AG09319 (cell line): ENCODE measurements around the gene FYB1.

Experiments
- DNase-seq: peaks from one replicate; pipeline ENCODE4 v3.0.0-alpha.2; 2010; ENCODE audit warnings: low read depth; ENCODE audit errors: extremely low read depth
- CTCF ChIP-seq: IDR thresholded peaks from 2 replicates; pipeline ENCODE4 v1.5.1; 2011; ENCODE audit warnings: low read depth, mild to moderate bottlenecking, inconsistent platforms, low read length, moderate library complexity

Gene FYB1, protein sequence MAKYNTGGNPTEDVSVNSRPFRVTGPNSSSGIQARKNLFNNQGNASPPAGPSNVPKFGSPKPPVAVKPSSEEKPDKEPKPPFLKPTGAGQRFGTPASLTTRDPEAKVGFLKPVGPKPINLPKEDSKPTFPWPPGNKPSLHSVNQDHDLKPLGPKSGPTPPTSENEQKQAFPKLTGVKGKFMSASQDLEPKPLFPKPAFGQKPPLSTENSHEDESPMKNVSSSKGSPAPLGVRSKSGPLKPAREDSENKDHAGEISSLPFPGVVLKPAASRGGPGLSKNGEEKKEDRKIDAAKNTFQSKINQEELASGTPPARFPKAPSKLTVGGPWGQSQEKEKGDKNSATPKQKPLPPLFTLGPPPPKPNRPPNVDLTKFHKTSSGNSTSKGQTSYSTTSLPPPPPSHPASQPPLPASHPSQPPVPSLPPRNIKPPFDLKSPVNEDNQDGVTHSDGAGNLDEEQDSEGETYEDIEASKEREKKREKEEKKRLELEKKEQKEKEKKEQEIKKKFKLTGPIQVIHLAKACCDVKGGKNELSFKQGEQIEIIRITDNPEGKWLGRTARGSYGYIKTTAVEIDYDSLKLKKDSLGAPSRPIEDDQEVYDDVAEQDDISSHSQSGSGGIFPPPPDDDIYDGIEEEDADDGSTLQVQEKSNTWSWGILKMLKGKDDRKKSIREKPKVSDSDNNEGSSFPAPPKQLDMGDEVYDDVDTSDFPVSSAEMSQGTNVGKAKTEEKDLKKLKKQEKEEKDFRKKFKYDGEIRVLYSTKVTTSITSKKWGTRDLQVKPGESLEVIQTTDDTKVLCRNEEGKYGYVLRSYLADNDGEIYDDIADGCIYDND

DNA sequence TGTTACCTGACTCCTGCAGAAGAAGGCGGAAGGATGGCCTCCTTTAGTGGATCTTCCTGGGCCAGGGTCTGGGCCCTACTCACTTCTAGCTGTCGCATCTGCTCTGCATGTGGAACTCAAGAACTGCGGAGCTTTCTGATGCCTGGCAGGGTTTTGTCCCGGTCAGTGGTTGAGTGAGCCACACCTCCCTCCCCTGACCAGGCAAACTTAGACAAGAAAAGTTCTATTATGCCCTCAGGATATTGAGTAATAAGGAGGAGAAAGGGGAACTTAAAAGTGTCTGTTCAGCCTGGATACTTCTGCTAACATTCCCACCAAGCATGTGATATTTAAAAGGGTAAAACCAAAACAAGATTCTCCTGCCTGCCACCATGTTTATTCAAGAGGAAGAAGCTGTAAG, at the start of gene FYB1:
Gene FYB1, minus strand, starts transcription at position 127 of the 400 bp plus-strand sequence. CDS start 16,603 bp downstream, outside the sequence.
- no peak for TF ChIP-seq CTCF

DNA sequence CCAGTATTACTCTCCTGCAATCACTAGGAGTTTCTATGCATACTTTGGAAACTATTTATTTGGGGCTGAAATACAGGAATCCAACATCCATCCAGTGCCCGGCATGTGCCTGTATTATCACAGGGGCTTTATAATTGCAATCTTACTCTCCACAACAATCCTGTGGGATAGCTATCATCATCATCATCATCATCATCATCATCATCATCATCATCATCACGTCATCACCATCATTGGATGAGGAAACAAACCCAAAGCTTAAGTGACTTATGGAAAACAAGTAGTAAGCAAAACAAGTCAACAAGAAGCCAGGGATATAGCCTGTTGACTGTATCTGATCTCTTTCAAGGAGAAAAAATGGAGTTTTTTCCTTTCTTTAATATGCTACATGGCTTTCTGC, 47.8 kb upstream of the FYB1 start:
- no peak for TF ChIP-seq CTCF

More for the DNA sequence above, at the start of gene FYB1:
- peak; percentile 7 for DNase-seq

GRCh38 chr5:39266442-39266841, 47.1 kb upstream of the FYB1 start:
- TF ChIP-seq CTCF, result no peak
- no peak for DNase-seq

More for the DNA sequence above, 47.8 kb upstream of the FYB1 start:
- DNase-seq, result no peak

GRCh38 chr5:39264528-39264927, 45.2 kb upstream of the FYB1 start:
- no peak for DNase-seq
- TF ChIP-seq CTCF, result no peak

DNA sequence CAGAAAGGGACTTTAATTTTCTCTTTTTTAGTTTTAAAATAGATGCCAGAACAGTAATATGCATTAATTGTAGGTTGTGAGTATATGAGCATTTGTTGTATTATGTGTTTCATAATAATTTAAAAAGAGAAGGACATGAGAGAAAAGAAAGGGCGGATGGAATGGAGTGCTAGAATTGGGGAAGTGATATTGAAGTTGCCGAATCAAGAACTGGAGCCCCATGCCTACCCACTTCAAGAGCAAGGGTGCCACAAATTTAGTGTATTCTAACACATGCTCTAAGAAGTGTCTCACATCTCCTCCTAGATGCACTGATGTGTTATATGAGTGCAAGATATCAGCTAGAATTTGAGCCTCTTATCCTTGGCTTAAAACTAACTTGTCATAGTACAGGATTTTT, 43.6 kb upstream of the FYB1 start:
- no peak for TF ChIP-seq CTCF
- no peak for DNase-seq

- no peak for TF ChIP-seq CTCF
- no peak for DNase-seq
These were observed 40.7 kb upstream of the FYB1 start for GRCh38 chr5:39260095-39260494.

- no peak for TF ChIP-seq CTCF
- no peak for DNase-seq
These were observed 38.2 kb upstream of the FYB1 start for GRCh38 chr5:39257554-39257953.
